ENCODE data around the gene PCLO. TPM values are rescaled to one million over a fixed set of nuclear protein-coding genes. Genes with fewer than 3 reads are reported as not detected.

PCLO gene
- total RNA-seq, 1 donor = 0.36 TPM

- Histone ChIP-seq H2AFZ (ENCODE audit: low read length) (no peak overlapping the region), H3K9me3 (ENCODE audit: low read depth, low read length) (no peaks in the 10 kb centered on the region), H3K4me3 (ENCODE audit: insufficient read depth, low read length) (no peak overlapping the region), H3K27me3 (ENCODE audit: insufficient read depth, low read length) (peaks cover 5% of the 10 kb centered on the region), H3K27ac (ENCODE audit: low read depth, low read length) (no peak overlapping the region), H3K79me2 (ENCODE audit: insufficient read depth, low read length) (no peaks in the 10 kb centered on the region), H3K4me2 (ENCODE audit: insufficient read depth, low read length) (no peak overlapping the region), H3K36me3 (ENCODE audit: insufficient read depth, low read length) (no peaks in the 10 kb centered on the region), H3K4me1 (ENCODE audit: insufficient read depth, low read length) (no peaks in the 10 kb centered on the region), H4K20me1 (ENCODE audit: insufficient read depth, low read length) (no peaks in the 10 kb centered on the region)
- no peak for TF ChIP-seq CTCF (IDR thresholded peaks at IDR 0.05; ENCODE audit: extremely low read depth, low read depth, low read length)
- DNase-seq (ENCODE audit: insufficient read length, low spot score, missing footprints) = no peak
Observed at GRCh38 chr7:83161186-83161585, 1.5 kb downstream of the PCLO start.

DNA sequence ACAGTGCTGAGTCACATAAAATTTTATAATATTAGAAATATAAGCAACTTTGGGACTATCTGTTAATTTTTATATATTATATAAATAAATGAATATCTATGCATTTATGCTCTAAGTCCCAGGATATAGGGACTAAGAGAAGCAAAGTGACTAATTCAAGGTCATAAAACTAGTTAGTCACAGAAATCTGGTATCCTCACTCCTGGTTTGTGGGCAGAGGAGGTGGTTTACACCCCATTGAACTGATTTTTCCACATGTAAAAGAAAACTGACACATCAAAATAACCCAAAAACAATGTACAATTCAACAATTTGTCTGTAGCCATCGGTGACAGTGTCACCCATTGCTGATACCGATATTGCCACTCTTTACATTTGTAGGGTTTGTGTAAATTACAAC, 3.0 kb downstream of the PCLO start:
- no peak for TF ChIP-seq CTCF (IDR thresholded peaks at IDR 0.05; ENCODE audit: extremely low read depth, low read depth, low read length)
- no peak for DNase-seq (ENCODE audit: insufficient read length, low spot score, missing footprints)
- Histone ChIP-seq H3K79me2 (ENCODE audit: insufficient read depth, low read length) (no peaks in the 10 kb centered on the region), H3K27me3 (ENCODE audit: insufficient read depth, low read length) (peaks cover 5% of the 10 kb centered on the region), H3K27ac (ENCODE audit: low read depth, low read length) (no peak overlapping the region), H4K20me1 (ENCODE audit: insufficient read depth, low read length) (no peaks in the 10 kb centered on the region), H3K4me3 (ENCODE audit: insufficient read depth, low read length) (no peak overlapping the region), H3K4me2 (ENCODE audit: insufficient read depth, low read length) (no peak overlapping the region), H3K36me3 (ENCODE audit: insufficient read depth, low read length) (no peaks in the 10 kb centered on the region), H2AFZ (ENCODE audit: low read length) (no peak overlapping the region), H3K9me3 (ENCODE audit: low read depth, low read length) (no peaks in the 10 kb centered on the region), H3K4me1 (ENCODE audit: insufficient read depth, low read length) (no peaks in the 10 kb centered on the region)

DNA sequence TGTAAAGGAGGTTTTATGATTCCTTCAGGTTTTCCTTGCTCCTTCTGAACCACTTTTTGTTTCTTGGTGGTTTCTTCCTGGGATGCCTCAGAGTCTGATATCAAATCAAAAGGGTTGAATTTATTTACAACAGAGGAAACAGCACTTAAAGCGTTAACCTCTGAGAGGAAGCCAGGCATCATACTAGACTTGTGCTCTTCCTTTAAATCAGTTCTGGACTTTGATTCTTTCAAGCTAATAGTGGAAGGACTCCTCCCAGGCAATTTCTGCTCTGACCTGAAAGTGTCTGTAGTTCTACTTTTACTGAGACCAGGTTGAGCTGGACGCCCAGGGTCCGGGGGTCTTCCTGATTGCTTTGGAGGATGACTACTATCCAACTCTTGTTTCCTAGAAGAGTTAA, 6.7 kb downstream of the PCLO start:
- Histone ChIP-seq H3K36me3 (ENCODE audit: insufficient read depth, low read length) (no peaks in the 10 kb centered on the region), H3K4me1 (ENCODE audit: insufficient read depth, low read length) (no peaks in the 10 kb centered on the region), H3K27me3 (ENCODE audit: insufficient read depth, low read length) (no peaks in the 10 kb centered on the region), H3K4me2 (ENCODE audit: insufficient read depth, low read length) (no peak overlapping the region), H3K4me3 (ENCODE audit: insufficient read depth, low read length) (no peak overlapping the region), H4K20me1 (ENCODE audit: insufficient read depth, low read length) (no peaks in the 10 kb centered on the region), H3K9me3 (ENCODE audit: low read depth, low read length) (no peaks in the 10 kb centered on the region), H2AFZ (ENCODE audit: low read length) (no peak overlapping the region), H3K79me2 (ENCODE audit: insufficient read depth, low read length) (no peaks in the 10 kb centered on the region), H3K27ac (ENCODE audit: low read depth, low read length) (no peak overlapping the region)
- no peak for TF ChIP-seq CTCF (IDR thresholded peaks at IDR 0.05; ENCODE audit: extremely low read depth, low read depth, low read length)
- peak; percentile 32 for DNase-seq (ENCODE audit: insufficient read length, low spot score, missing footprints)

DNA sequence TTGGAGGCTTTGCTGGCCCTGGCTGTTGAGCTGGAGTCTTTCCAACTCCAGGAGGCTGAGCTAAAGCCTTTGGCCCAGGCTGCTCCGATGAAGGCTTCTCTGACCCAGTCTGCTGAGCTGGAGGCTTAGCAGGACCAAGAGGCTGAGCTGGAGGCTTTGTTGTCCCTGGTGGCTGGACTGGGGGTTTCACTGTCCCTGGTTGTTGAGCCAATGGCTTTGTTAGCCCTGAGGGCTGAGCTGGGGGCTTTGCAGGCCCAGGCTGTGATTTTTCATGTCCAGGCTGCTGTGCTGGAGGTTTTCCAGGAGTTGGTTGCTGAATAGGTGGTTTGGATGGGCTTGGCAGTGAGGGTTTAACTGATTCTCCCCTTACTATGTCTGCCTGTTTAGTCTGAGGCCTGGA, 7.3 kb downstream of the PCLO start:
- Histone ChIP-seq H3K4me3 (ENCODE audit: insufficient read depth, low read length) (no peak overlapping the region), H3K27me3 (ENCODE audit: insufficient read depth, low read length) (no peaks in the 10 kb centered on the region), H3K36me3 (ENCODE audit: insufficient read depth, low read length) (no peaks in the 10 kb centered on the region), H2AFZ (ENCODE audit: low read length) (no peak overlapping the region), H3K4me2 (ENCODE audit: insufficient read depth, low read length) (no peak overlapping the region), H3K27ac (ENCODE audit: low read depth, low read length) (no peak overlapping the region), H3K9me3 (ENCODE audit: low read depth, low read length) (no peaks in the 10 kb centered on the region), H3K79me2 (ENCODE audit: insufficient read depth, low read length) (no peaks in the 10 kb centered on the region), H4K20me1 (ENCODE audit: insufficient read depth, low read length) (no peaks in the 10 kb centered on the region), H3K4me1 (ENCODE audit: insufficient read depth, low read length) (no peaks in the 10 kb centered on the region)
- no peak for TF ChIP-seq CTCF (IDR thresholded peaks at IDR 0.05; ENCODE audit: extremely low read depth, low read depth, low read length)
- DNase-seq (ENCODE audit: insufficient read length, low spot score, missing footprints) = no peak

Data from osteoblast (primary cell).